MM.1S (cell line): ENCODE data around the gene RAB27B.

Source experiments
- DNase-seq: peaks from one replicate; pipeline ENCODE4 v3.0.0-alpha.2; 2015
- H2AFZ ChIP-seq: fragments of 300-600 bp; sonication (generic); 2 replicates; pipeline ENCODE4 v1.6.0; 2016; ENCODE audit warnings: antibody characterized with exemption, low read length
- H3F3A ChIP-seq: fragments of 300-600 bp; sonication (generic); 2 replicates; pipeline ENCODE4 v1.6.1; 2016; ENCODE audit warnings: mild to moderate bottlenecking, antibody characterized with exemption, low read length, moderate library complexity, mixed read lengths; ENCODE audit not compliant: insufficient read depth
- H3K27ac ChIP-seq: fragments of 300-600 bp; sonication (generic); 2 replicates; pipeline ENCODE4 v1.5.1; 2016; ENCODE audit warnings: mild to moderate bottlenecking, low read length
- H3K27me3 ChIP-seq: fragments of 300-600 bp; sonication (generic); replicated peaks from 2 replicates; pipeline ENCODE4 v1.6.0; 2016; ENCODE audit warnings: low read length; ENCODE audit not compliant: insufficient read depth
- H3K36me3 ChIP-seq: fragments of 300-600 bp; sonication (generic); replicated peaks from 2 replicates; pipeline ENCODE4 v1.6.1; 2016; ENCODE audit warnings: mild to moderate bottlenecking, low read length, mixed read lengths; ENCODE audit not compliant: insufficient read depth
- H3K4me1 ChIP-seq: fragments of 300-600 bp; sonication (generic); 2 replicates; pipeline ENCODE4 v1.6.1; 2016; ENCODE audit warnings: low read length, mixed read lengths
- H3K4me2 ChIP-seq: fragments of 300-600 bp; sonication (generic); 2 replicates; pipeline ENCODE4 v1.6.0; 2016; ENCODE audit warnings: low read depth, low read length
- H3K4me3 ChIP-seq: fragments of 300-600 bp; sonication (generic); 2 replicates; pipeline ENCODE4 v1.5.1; 2016; ENCODE audit warnings: low read length, mixed read lengths
- H3K79me2 ChIP-seq: fragments of 300-600 bp; sonication (generic); 2 replicates; pipeline ENCODE4 v1.6.1; 2016; ENCODE audit warnings: mixed run types, low read length, mixed read lengths
- H3K9ac ChIP-seq: fragments of 300-600 bp; sonication (generic); 2 replicates; pipeline ENCODE4 v1.6.1; 2016; ENCODE audit warnings: low read length, mixed read lengths
- H3K9me2 ChIP-seq: fragments of 300-600 bp; sonication (generic); replicated peaks from 2 replicates; pipeline ENCODE4 v1.6.1; 2016; ENCODE audit warnings: mild to moderate bottlenecking, low read length, mixed read lengths; ENCODE audit not compliant: insufficient read depth
- H3K9me3 ChIP-seq: fragments of 300-600 bp; sonication (generic); replicated peaks from 2 replicates; pipeline ENCODE4 v1.6.1; 2016; ENCODE audit warnings: mild to moderate bottlenecking, low read length, mixed read lengths; ENCODE audit not compliant: insufficient read depth
- H4K20me1 ChIP-seq: fragments of 300-600 bp; sonication (generic); 2 replicates; pipeline ENCODE4 v1.6.1; 2016; ENCODE audit warnings: mild to moderate bottlenecking, low read length, moderate library complexity, mixed read lengths; ENCODE audit not compliant: insufficient read depth
- EZH2 ChIP-seq: fragments of 300-600 bp; sonication (generic); optimal IDR thresholded peaks from 2 replicates; pipeline ENCODE3; 2017; ENCODE audit warnings: low read depth, mild to moderate bottlenecking, antibody characterized with exemption, low read length, mixed read lengths
- EZH2phosphoT487 ChIP-seq: fragments of 300-600 bp; sonication (generic); IDR thresholded peaks from 2 replicates; pipeline ENCODE4 v1.6.1; 2018; ENCODE audit warnings: antibody characterized with exemption, low read length
- TF ChIP-seq, protein P1 (sequence below): fragments of 300-600 bp; sonication (generic); IDR thresholded peaks from 2 replicates; pipeline ENCODE4 v1.5.1; 2016; ENCODE audit warnings: antibody characterized with exemption, low read length, mixed read lengths

The RAB27B gene

GRCh38 chr18:54872681-54873080 is 44.4 kb downstream of the RAB27B start:
- Histone ChIP-seq H3K9me3 (no peaks in the 10 kb centered on the region), H3K27me3 (no peaks in the 10 kb centered on the region), H3K4me2 (no peak overlapping the region), H3K27ac (no peak overlapping the region), H3K9ac (no peak overlapping the region), H4K20me1 (no peaks in the 10 kb centered on the region), H3K4me3 (no peak overlapping the region), H2AFZ (no peak overlapping the region), H3K36me3 (no peaks in the 10 kb centered on the region), H3K9me2 (no peaks in the 10 kb centered on the region), H3K79me2 (no peaks in the 10 kb centered on the region), H3K4me1 (no peaks in the 10 kb centered on the region), H3F3A (no peaks in the 10 kb centered on the region)
- DNase-seq, result no peak
- TF ChIP-seq EZH2phosphoT487 (no peak), EZH2 (no peak)
- TF ChIP-seq, protein P1, sequence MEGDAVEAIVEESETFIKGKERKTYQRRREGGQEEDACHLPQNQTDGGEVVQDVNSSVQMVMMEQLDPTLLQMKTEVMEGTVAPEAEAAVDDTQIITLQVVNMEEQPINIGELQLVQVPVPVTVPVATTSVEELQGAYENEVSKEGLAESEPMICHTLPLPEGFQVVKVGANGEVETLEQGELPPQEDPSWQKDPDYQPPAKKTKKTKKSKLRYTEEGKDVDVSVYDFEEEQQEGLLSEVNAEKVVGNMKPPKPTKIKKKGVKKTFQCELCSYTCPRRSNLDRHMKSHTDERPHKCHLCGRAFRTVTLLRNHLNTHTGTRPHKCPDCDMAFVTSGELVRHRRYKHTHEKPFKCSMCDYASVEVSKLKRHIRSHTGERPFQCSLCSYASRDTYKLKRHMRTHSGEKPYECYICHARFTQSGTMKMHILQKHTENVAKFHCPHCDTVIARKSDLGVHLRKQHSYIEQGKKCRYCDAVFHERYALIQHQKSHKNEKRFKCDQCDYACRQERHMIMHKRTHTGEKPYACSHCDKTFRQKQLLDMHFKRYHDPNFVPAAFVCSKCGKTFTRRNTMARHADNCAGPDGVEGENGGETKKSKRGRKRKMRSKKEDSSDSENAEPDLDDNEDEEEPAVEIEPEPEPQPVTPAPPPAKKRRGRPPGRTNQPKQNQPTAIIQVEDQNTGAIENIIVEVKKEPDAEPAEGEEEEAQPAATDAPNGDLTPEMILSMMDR, result no peak

GRCh38 chr18:54873884-54874255 is 45.6 kb downstream of the RAB27B start:
- no peaks in the 10 kb centered on the region for H3K9me2 ChIP-seq

DNA sequence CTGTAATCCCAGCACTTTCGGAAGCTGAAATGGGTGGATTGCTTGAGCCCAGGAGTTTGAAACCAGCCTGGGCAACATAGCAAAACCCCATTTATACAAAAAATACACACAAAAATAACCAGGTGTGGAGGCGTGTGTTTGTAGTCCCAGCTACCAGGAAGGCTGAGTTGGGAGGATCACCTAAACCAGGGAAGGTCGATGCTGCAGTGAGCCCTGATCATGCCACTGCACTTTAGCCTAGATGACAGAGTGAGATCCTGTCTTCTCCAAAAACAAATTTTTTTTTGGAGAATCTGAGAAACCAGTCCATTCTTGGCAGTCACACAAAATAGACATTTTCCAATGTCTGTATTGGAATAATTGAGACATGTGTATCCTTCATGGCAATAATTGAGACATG is 46.8 kb downstream of the RAB27B start:
- Histone ChIP-seq H3K27ac (no peak overlapping the region), H3K27me3 (no peaks in the 10 kb centered on the region), H3K9me3 (no peaks in the 10 kb centered on the region), H3F3A (no peaks in the 10 kb centered on the region), H3K4me2 (no peak overlapping the region), H4K20me1 (no peaks in the 10 kb centered on the region), H3K9ac (no peak overlapping the region), H3K79me2 (no peaks in the 10 kb centered on the region), H3K4me3 (no peak overlapping the region), H2AFZ (no peak overlapping the region), H3K4me1 (no peaks in the 10 kb centered on the region), H3K36me3 (no peaks in the 10 kb centered on the region), H3K9me2 (no peaks in the 10 kb centered on the region)
- no peak for DNase-seq
- no peak for TF ChIP-seq EZH2
- TF ChIP-seq, protein P1, result no peak
- no peak for TF ChIP-seq EZH2phosphoT487

More at GRCh38 chr18:54873884-54874255, 45.6 kb downstream of the RAB27B start:
- H3K27me3 ChIP-seq, result no peaks in the 10 kb centered on the region
- H3K4me1 ChIP-seq, result no peaks in the 10 kb centered on the region
- H3K79me2 ChIP-seq, result no peaks in the 10 kb centered on the region
- H4K20me1 ChIP-seq, result no peaks in the 10 kb centered on the region
- no peak overlapping the region for H3K4me3 ChIP-seq
- H3K9me3 ChIP-seq, result no peaks in the 10 kb centered on the region
- no peak for DNase-seq
- H3K9ac ChIP-seq, result no peak overlapping the region
- no peak overlapping the region for H3K27ac ChIP-seq
- no peak overlapping the region for H3K4me2 ChIP-seq
- H3K36me3 ChIP-seq, result no peaks in the 10 kb centered on the region
- H2AFZ ChIP-seq, result no peak overlapping the region
- TF ChIP-seq EZH2phosphoT487 (no peak), EZH2 (no peak)
- TF ChIP-seq, protein P1, result no peak
- H3F3A ChIP-seq, result no peaks in the 10 kb centered on the region

GRCh38 chr18:54877076-54877475 is 48.8 kb downstream of the RAB27B start:
- no peak for DNase-seq
- H3K4me3 ChIP-seq, result no peak overlapping the region
- no peak for TF ChIP-seq EZH2phosphoT487

More at GRCh38 chr18:54877076-54877475, 48.8 kb downstream of the RAB27B start:
- no peaks in the 10 kb centered on the region for H3K27me3 ChIP-seq
- H2AFZ ChIP-seq, result no peak overlapping the region
- no peaks in the 10 kb centered on the region for H3K79me2 ChIP-seq
- no peak overlapping the region for H3K4me2 ChIP-seq
- no peaks in the 10 kb centered on the region for H4K20me1 ChIP-seq
- H3K9me2 ChIP-seq, result no peaks in the 10 kb centered on the region
- H3K9ac ChIP-seq, result no peak overlapping the region
- no peaks in the 10 kb centered on the region for H3K9me3 ChIP-seq
- H3K27ac ChIP-seq, result no peak overlapping the region
- no peaks in the 10 kb centered on the region for H3F3A ChIP-seq
- no peaks in the 10 kb centered on the region for H3K36me3 ChIP-seq
- no peaks in the 10 kb centered on the region for H3K4me1 ChIP-seq
